Hematopoietic multipotent progenitor cell treated with erythropoietin and hydrocortisone succinate and interleukin-3 and kit ligand, for 8 days (in vitro differentiated cells): ENCODE results near the gene SHANK2.

Experiments used
- DNase-seq: peaks from one replicate; pipeline ENCODE4 v3.0.0-alpha.2; 2015

SHANK2 gene

DNA sequence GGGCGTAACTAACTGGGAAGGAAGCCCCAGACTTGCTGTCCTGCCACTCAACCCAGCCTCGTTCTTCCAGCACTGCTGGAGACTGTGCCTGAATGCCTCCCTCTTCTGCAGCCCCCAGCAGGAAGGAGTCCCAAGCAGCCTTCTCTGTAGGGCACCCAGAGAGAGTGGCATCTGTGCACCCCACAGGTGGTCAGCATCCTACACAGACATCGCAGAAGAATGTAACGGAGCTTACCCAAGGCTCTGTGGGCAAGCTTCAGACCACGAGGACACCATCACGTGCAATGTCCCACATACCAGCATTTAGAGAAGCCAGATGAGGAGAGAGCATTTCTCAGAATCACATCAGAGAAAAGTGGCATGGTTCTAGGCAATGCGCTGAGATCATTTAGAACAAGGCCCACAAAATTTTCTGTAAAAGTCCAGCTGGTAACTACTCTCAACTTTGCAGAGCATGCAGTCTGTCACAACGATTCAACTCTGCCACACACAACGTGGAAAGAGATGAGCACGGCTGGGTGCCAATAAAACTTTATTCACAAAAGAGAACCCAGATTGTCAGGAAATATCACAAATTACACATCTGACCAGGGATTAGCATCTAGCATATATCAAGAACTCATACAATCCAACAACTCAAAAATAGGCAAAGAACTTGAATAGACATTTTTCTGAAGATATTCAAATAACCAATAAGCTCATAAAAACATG, 33.4 kb downstream of the SHANK2 start:
- DNase-seq: no peak

DNA sequence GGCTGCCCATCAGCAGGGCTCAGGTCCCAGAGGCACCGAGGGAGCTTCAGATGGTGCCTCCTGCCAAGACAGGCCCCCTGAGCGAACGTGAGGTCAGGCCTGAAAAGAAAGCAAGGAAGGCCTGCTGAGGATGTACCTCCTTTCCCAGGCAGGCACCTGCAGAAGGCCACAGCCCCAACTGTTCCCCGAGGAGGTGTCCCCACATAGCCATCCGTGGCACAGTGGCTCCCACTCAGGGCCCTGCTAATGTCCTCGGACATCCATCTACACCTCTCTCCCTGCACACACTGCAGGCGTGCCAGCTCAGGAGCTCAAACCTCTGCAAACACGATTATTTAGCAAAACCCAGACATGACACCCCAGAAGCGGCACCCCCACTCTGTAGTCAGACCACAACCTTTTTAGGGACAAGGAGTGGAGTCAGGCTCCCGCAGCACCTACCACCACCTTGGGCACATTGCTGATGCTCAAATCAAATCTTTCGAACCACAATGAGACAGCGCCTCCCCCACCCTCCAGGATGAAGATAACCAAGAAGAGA, 36.9 kb downstream of the SHANK2 start:
- no peak for DNase-seq

DNA sequence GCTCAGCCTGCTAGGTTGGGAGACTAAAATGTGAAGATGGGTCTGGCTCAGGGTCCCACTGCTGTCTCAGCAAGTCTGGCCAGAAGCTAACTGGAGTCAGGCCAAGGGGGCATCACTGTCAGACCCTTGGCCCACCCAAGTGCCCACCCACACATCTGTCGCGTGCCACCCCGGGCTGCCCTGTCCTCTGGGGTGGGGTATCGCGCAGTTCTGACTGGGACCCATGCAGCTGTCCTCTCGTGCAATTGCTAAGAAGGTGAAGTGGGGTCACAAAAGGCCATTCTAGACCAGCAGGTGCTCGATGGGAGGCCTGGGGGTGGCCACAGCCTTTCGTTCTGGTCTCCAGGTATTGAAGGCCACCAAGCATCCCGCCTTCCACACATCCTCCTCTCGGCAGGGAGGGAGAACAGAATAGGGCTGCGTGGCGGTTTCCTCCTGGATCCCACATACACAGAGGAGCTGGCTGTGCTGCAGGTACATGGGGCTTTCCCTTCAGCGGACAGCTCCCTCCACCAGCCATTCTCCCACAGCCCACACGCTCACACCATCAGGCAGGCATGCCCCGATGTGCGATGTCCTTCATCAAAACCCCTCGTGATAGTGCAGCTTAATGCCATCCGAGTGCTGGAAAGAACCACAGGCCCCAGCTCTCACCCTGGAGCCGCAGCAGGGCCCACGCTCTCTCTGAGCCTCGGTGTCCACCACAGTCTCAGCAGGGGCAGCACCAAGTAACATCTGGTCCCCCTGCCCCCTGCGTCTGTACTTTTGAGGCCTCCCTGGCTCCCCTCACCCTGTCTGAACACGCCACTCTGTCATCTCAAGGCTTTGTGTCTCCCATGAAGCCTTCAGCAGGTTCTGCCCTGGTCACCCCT, 37.6 kb downstream of the SHANK2 start:
- no peak for DNase-seq

DNA sequence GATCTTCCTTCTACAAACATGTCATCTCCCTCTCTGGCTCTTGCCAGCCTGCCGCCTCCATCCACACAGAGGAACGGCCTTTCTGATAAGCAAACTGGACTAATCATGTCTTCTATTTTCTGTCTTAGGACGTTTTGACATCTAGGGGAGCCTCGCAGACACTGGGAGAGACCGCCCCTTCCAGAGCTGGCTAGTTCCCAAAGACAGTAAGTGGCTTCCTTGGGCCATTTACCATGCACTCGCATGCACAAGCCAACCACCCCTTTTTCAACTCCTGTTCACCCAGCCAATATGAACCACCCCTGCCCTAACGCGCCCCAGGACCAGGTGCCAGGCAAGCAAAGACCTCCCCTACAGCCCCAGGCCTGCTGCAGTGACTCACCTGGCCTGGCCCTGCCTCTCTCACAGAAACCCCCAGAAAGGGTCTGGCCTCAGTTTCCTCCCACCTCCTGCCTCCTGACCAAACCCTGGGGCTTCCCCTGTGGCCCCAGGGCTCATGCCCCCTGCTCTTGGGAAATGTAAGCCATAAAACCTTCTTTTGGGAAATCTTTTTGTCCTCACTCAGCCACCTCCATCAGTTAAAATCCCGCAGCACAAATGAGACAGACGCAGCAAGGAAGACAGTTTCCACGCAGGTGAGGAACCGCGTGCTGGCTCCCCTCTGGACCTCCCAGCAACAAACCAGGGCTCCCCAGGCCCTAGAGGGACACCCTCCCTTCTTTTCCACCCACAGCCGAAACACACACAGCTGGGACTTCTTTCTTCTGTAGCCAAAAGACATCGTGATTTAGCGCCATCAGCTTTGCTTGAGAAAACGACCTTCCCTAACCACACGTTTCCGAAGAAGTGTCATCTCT, 38.5 kb downstream of the SHANK2 start:
- DNase-seq: no peak

DNA sequence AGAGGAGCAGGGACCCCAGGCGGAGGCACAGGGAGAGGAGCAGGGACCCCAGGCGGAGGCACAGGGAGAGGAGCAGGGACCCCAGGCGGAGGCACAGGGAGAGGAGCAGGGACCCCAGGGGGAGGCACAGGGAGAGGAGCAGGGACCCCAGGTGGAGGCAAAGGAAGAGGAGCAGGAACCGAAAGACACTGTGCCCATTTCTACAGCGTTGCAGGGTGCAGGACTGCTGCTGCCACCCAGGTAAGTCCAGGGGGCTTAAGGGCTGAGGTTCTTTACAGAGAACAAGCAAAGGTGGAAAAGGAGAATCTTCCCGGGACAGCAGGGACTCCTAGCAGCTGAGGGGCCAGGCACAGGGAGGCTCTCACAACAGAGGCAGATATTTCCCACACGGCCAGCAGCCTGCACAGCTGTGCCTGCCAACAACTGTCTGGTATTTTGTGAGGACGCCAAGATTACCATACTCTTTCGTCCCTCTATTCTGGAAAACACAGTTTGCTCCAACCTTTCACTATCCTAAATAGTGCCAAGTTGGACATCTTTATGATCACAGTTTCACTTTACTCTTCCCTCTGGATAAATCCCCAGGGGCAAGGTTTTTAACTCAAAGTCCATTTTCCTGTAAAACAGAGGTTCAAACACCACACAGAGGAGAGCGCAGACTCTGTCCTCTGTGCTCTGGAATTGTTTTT, 39.4 kb downstream of the SHANK2 start:
- no peak for DNase-seq

DNA sequence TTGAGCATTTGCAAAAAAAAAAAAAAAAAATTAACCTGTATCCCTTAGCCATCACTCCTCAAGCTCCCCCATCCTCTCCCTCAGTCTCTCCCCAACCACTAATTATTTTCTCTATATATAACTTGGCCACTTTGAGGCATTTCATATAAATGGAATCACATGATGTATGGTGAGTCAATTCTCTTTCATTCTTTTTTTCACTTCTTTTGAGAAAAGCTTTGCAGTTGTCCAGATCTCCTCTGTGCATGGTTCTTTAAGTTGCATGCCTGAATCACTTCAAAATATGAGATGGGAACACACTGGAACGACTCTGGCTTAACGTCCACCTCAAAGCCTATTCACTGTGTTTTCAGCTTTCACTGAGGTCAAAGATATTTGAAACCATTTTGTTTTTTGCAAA, 40.7 kb downstream of the SHANK2 start:
- DNase-seq: no peak

DNA sequence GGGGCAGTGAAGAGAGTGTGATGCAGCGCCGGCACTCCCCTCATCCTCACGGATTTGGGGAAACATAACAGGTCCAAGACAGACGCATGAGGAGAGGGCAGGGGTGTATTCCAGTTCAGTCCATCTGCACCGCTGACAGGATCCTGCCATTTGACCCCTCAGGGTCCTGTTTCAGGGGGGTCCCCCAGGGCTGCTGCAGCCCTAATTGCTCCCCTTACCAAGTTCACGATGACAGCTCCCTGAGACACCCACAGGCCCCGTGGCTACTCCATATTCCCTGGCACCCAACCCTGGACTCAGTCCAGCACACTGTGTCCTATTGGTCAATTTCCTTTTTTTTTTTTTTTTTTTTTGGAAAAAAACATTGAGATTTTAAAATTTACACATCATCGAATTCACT, 41.5 kb downstream of the SHANK2 start:
- no peak for DNase-seq

DNA sequence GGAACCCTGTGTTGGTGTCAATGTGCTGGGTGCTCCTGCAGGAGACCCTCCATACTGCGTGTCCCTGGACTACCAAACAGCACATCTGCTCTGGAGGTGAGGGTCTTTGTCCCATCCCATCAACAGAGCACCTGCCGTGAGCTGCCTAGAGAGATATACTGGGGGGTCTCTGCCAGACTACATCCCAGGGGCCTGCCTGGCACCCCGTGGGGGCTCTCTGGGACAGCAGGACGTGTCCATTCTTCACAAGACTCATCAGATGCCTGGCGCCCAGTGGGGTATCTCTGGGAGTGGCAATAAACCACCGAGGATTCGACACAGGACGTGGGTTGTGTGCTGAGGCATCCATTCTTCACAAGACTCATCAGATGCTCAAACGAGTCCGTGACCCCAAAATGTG, 42.7 kb downstream of the SHANK2 start:
- DNase-seq: no peak

DNA sequence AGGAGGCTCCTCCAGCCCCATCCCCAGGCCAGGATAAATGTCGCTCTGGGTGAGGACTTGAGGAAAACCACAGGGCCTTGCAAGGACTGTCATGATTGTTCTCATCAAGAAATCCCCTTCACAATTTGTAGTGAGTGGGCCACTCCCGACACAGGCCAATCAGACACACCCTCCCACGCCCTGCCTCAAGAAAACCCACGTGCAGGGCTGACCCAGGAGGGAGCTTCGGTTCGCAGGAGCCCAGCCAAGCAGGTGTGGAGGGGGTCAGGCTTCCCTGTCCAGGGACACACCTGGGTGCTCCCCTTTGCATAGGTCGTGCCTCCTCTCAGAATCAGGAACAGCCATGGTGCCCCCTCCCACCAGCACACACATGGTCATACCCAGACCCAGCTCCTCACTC, 43.2 kb downstream of the SHANK2 start:
- DNase-seq: no peak

DNA sequence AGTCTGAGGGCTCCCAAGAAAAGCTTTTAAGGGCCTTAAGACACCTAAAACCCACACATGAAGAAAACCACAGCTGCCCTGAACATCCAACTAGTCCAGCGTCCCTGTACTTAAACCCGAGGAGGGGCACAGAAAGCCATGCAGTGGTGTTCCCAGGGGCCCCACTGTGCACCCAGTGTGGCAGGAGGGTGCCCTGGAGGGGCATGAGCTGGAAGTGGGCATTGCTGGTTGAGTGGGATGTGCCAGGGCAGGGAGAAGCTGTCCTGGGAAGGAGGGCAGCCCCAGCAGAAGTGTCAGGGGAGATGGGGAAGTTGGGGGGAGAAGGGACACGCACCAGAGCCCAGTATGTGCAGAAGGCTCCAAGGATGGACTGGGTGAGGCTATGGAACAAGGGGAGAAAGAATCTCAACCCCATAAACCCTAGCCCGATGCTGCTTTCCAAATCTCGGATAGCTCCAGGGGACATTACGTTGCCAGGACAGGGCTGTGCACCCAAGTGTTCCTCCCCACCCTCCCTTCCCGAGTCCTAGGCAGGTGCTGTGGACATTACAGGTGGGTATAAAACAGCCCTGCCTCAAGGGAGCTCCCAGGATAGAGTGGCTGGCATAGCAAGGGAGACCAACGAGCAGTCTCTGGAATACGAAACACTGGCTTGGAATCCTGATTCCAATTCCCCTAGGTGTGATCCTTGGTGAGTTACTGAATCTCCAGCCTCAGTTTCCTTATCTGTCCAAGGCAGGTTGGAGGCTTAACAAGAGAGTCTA, 44.2 kb downstream of the SHANK2 start:
- no peak for DNase-seq

DNA sequence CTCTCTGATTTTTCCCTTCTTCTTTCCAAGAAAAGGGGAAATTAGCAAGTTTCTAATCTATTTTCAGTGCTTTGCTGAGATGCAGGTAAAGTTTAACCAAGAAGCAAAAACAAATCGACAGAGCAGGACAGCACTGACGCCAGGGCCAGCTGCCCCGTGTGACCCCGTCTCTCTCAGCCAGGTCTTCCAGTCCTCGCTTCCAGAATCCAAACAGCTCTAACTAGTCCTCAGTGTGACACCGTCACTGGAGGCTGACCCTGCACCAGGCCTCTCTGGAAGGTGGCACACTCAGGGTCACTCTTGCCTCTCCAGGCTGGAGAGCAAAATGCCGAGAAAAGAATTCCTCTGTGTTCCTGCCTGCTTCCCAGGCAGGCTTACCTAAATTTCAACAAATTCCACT, 44.8 kb downstream of the SHANK2 start:
- DNase-seq: no peak

DNA sequence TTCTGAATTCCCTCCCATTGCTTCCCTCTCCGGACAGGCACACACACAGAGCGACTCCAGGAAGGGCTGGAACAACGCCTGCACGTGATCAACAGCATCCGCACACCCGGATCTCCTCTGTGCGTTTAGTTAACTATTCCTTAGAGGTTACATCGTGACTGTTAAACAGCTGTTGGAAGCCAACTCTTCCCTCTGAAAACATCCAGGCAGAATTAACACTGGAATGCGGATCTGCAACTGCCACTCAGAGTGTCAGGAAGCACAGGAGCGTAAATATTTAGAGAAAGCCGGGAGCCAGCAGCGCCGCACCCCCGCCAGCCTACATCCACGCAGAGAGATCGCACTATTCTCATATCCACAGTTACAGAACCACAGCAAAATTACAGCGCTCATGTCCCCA, 46.2 kb downstream of the SHANK2 start:
- DNase-seq: no peak

DNA sequence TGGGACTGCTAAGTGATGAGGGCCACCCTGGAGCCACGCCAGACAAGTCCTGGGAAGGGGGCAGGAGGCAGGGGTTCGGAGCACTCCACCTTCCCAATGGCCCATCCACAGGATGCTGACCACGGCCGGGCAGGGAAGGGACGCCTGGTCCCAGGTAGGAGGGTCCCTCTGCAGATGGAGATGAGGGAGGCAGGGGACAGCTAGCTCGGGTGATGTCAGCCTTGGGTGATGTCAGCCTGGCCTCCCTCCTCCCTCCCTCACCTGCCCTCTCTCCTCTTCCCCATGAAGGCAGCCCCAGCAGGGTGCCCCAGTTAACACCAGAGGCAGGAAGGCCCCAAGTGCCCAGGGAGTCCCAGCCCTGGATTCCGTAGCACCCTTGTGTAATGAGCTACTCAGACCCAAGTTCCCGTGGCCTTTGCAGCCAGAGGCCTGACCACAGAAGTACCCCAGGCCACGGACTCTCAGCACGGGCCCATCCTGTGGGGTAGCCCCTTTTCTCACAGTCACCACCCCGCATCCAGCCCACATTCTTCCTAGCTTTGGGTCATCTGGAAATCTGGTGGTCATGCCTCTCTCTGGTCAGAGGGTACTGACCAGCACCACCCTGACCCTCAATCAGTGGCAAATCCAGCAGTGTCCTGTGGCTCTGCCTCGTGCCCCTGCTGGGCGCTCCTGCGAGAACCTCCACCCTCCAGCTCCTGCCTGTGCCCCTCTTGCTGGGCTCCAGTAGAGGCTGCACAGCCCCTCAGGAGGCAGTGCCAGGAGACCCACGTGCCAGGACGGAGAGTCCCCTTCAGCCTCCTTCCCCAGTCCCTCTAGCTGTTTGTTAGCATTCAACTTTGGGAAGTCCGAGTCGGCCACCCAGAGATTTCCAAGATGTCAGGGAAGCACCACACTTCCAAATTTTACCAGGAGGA, 47.4 kb downstream of the SHANK2 start:
- no peak for DNase-seq

DNA sequence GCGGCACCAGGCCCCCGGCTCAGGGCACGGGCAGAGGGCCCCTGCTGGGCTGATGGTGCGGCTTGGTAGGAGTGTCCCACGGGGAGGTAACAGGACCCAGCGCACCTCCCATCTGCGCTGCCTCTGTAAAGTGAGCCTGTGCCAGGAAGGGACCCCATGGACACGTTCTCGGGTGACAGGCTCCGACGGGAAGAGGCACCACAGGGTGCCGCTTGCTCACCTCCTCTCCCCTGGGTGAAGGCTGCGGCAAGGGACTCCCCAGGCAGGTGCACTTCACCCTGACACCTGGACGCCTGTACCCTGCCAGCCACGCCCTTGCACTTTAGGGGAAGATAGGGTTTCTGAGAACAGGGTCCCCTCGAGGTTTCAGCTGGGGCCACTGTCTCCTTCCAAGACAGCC, 48.1 kb downstream of the SHANK2 start:
- DNase-seq: no peak

DNA sequence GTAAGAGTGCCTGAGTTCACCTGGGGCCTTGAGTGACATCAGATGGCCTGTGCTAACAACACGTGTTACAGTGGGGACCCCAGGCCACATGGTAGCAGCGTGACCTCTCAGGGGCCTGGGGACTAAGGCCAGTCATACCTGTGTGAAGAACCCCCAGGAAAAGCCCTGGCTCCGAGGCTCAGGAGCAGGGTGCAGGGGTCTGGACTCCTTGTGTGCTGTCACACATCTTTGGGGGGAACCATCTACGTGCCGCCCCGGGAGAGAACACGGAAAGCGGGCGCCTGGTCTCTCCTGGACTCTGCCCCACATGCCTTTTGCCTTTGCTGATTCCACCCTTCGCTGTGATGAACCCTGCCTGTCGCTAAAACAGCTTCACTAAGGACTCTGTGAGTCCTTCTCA, 48.7 kb downstream of the SHANK2 start:
- no peak for DNase-seq

DNA sequence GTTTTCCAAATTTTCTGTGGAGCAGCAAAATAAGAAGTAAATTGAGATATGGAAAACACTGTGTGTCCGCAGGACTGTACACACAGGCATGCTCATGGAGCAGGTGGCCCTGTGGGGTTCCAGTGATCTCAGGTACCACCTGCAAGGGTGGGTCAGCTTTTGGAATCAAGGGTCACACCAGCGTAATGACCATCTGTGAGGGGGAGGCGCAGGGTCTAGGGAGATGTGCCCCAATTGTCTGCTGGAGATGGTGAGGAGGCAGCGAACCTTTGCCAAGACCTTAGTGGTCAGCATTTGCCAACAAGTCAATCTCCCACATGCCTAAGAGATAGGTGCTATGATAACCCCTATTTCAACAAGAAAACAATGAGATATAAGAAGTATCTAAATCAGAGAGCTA, 49.4 kb downstream of the SHANK2 start:
- no peak for DNase-seq

DNA sequence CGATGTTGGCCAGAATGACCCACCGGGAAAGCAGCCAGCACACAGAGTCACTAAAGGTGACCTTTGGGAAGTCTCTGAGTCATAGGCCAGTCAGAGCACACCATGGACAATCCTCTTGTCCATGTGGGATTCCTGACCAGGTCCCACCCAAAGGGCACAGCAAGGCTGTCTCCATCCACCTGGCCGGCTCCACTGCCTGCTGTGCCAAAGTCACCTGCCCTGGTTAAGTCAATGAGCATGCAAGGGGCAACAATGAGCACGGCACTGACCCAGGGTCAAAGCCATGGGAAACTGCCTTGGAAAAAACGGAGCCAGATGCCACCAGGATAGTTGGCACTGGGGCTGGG, 49.8 kb downstream of the SHANK2 start:
- no peak for DNase-seq
